ENCODE measurements around the gene CD59.

GRCh38 chr11:33692541-33692940 is 43.7 kb downstream of the CD59 start:
- TF ChIP-seq CTCF (IDR thresholded peaks at IDR 0.05): no peak
- TF ChIP-seq POLR2A (IDR thresholded peaks at IDR 0.05): no peak
- TF ChIP-seq EP300 (IDR thresholded peaks at IDR 0.05): no peak

Data from tibial nerve (tissue), 4 donors.